ENCODE data around the gene S100A7. TPM values are rescaled to one million over a fixed set of nuclear protein-coding genes. Genes with fewer than 3 reads are reported as not detected.

The S100A7 gene
- total and polyA plus RNA-seq, 2 of the 8 experiments (the other 6 are each of a cell fraction or from before 2014, with no cell fraction given): not detected

DNA sequence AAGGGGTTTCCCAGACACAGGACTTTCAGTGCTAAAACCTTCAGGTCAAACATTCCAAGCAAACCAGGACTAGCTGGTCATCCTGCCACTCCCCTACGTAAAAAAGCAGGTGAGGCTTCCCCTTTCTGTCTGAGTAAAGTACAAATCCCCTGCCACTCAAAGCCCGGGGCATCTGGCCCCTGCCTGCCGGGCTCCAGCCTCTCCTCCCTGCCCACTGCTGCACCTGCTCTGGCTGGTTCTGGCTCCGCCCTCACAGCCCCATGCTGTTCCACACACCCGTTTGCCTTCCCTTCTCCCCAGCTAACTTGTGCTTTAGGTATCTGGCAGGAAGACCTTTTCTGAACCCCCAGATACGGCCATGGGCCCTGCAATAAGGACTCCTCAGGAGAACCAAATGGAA lies 23.3 kb upstream of the S100A7 start:
- CTCF ChIA-PET (ENCODE audit: partially characterized antibody): interaction anchor here (0.7 to 21.4 kb wide), 6 partner anchors 11 to 193 kb away, joined by 3 to 360 read pairs (median 12); partner anchors contain the start of gene PGLYRP4
- no peak for FAIRE-seq
- DNase-seq (ENCODE audit: low read depth in 1 of 2, low spot score in 2 of 2): peak in 1 of 2 experiments; percentile 64

More for the DNA sequence above, 23.3 kb upstream of the S100A7 start:
- Histone ChIP-seq H3K36me3 (ENCODE audit: control insufficient read depth in 2 of 4, insufficient read depth in 4 of 4, low read length in 3 of 4) (no peaks in the 10 kb centered on the region), H3K79me2 (ENCODE audit: control insufficient read depth in 1 of 2, insufficient read depth in 2 of 2, low read length in 2 of 2) (no peaks in the 10 kb centered on the region), H4K5ac (ENCODE audit: insufficient read length, low read depth, low read length) (no peak overlapping the region), H3K79me1 (ENCODE audit: low read depth, low read length) (no peaks in the 10 kb centered on the region), H3K23me2 (ENCODE audit: low read depth, low read length) (no peaks in the 10 kb centered on the region), H4K8ac (ENCODE audit: extremely low read depth, insufficient read depth, low read length) (no peak overlapping the region), H2AFZ (ENCODE audit: low read length) (no peak overlapping the region), H3K9me3 (ENCODE audit: insufficient read depth in 2 of 2, low read depth in 1 of 2, low read length in 1 of 2) (no peaks in the 10 kb centered on the region; a peak in 1 of 4 replicates), H2BK15ac (ENCODE audit: low read length) (no peak overlapping the region), H2AK5ac (ENCODE audit: low read depth, low read length) (no peak overlapping the region), H3K18ac (ENCODE audit: extremely low read depth, low read length) (no peak overlapping the region; the same call in 1 of the 2 replicates), H3K56ac (replicated peaks; ENCODE audit: insufficient read length, low read depth, low read length) (no peak overlapping the region), H3K4me3 (ENCODE audit: extremely low read depth in 1 of 4, insufficient read depth in 2 of 4, low read depth in 3 of 4, low read length in 4 of 4) (no peak overlapping the region), H3K27me3 (replicated peaks in 1 of 4; ENCODE audit: control insufficient read depth in 3 of 4, extremely low read depth in 1 of 4, insufficient read depth in 3 of 4, low read length in 3 of 4) (no peaks in the 10 kb centered on the region; a peak in 1 of 7 replicates), H3K4me2 (ENCODE audit: insufficient read depth in 1 of 2, low read depth in 2 of 2, low read length in 2 of 2) (peak overlapping the region in 1 of 2 experiments; percentile 17; a peak in 1 of 4 replicates), H2BK120ac (replicated peaks; ENCODE audit: low read depth, low read length) (no peak overlapping the region), H2BK20ac (ENCODE audit: low read length) (no peak overlapping the region), H3K4ac (replicated peaks; ENCODE audit: insufficient read length, low read depth, low read length) (no peak overlapping the region), H2BK5ac (ENCODE audit: low read depth, low read length) (no peak overlapping the region), H3K9ac (replicated peaks in 1 of 4; ENCODE audit: extremely low read depth in 1 of 4, low read depth in 3 of 4, low read length in 3 of 4) (no peak overlapping the region), H4K20me1 (replicated peaks in 1 of 2; ENCODE audit: control insufficient read depth in 1 of 2, insufficient read depth in 2 of 2, low read length in 2 of 2) (no peaks in the 10 kb centered on the region), H2BK12ac (ENCODE audit: low read depth, low read length) (no peak overlapping the region), H3K27ac (ENCODE audit: low read depth, low read length) (no peak overlapping the region), H3K23ac (ENCODE audit: insufficient read length) (no peak overlapping the region), H4K91ac (replicated peaks; ENCODE audit: insufficient read length, low read length) (no peak overlapping the region), H3K14ac (ENCODE audit: insufficient read length) (no peak overlapping the region), H3K4me1 (replicated peaks in 1 of 4; ENCODE audit: control insufficient read depth in 3 of 4, insufficient read depth in 4 of 4, low read length in 3 of 4) (peaks cover 0 to 9% (median 0%) of the 10 kb centered on the region in 4 experiments; a peak in 5 of 7 replicates)
- TF ChIP-seq JUN (IDR thresholded peaks at IDR 0.05; ENCODE audit: low read depth, low read length): no peak
- TF ChIP-seq, protein P1, sequence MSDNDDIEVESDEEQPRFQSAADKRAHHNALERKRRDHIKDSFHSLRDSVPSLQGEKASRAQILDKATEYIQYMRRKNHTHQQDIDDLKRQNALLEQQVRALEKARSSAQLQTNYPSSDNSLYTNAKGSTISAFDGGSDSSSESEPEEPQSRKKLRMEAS (IDR thresholded peaks at IDR 0.05): no peak
- TF ChIP-seq TAF7 (optimal IDR thresholded peaks at IDR 0.05; ENCODE audit: borderline replicate concordance, low read depth, low read length): no peak
- TF ChIP-seq ASH2L (IDR thresholded peaks at IDR 0.05; ENCODE audit: low read length): no peak
- TF ChIP-seq GTF2F1 (IDR thresholded peaks at IDR 0.05; ENCODE audit: borderline replicate concordance, low read depth, low read length): no peak
- TF ChIP-seq SIN3A (conservative IDR thresholded peaks at IDR 0.05 in 1 of 2, IDR thresholded peaks at IDR 0.05 in 1 of 2; ENCODE audit: low read depth in 1 of 2, low read length in 2 of 2): no peak
- no peak for TF ChIP-seq KDM4A (IDR thresholded peaks at IDR 0.05; ENCODE audit: low read depth, low read length, severe bottlenecking)
- TF ChIP-seq NRF1 (IDR thresholded peaks at IDR 0.05; ENCODE audit: low read depth, low read length): no peak
- TF ChIP-seq NANOG (IDR thresholded peaks at IDR 0.05; ENCODE audit: insufficient read depth, low read depth, low read length, poor library complexity, severe bottlenecking): no peak
- no peak for TF ChIP-seq BACH1 (IDR thresholded peaks at IDR 0.05; ENCODE audit: low read length)
- TF ChIP-seq SIX5 (IDR thresholded peaks at IDR 0.05; ENCODE audit: low read depth, low read length): no peak
- no peak for TF ChIP-seq YY1 (IDR thresholded peaks at IDR 0.05; ENCODE audit: low read depth, low read length)
- WGBS, 2 experiments (ENCODE audit: extremely low coverage in 1 of 2, insufficient coverage in 1 of 2, insufficient read length in 1 of 2, insufficient replicate concordance in 2 of 2, low coverage in 1 of 2, low lambda C conversion rate in 2 of 2, missing lambda C conversion rate in 1 of 2): 49% methylated on average over 6 of the region's 6 CpGs; no CpG with 5 or more reads in 1 of the 2 experiments
- POLR2A ChIA-PET (ENCODE audit: partially characterized antibody): no interaction called here

Data from H1 (cell line).